ENCODE data around the gene SNRNP25. TPM values are rescaled to one million over a fixed set of nuclear protein-coding genes. Genes with fewer than 3 reads are reported as not detected.

SNRNP25 gene
- total and polyA plus RNA-seq, 2 of the 8 experiments (the other 6 are each of a cell fraction or from before 2014, with no cell fraction given) = 53.0 to 58.4 TPM

DNA sequence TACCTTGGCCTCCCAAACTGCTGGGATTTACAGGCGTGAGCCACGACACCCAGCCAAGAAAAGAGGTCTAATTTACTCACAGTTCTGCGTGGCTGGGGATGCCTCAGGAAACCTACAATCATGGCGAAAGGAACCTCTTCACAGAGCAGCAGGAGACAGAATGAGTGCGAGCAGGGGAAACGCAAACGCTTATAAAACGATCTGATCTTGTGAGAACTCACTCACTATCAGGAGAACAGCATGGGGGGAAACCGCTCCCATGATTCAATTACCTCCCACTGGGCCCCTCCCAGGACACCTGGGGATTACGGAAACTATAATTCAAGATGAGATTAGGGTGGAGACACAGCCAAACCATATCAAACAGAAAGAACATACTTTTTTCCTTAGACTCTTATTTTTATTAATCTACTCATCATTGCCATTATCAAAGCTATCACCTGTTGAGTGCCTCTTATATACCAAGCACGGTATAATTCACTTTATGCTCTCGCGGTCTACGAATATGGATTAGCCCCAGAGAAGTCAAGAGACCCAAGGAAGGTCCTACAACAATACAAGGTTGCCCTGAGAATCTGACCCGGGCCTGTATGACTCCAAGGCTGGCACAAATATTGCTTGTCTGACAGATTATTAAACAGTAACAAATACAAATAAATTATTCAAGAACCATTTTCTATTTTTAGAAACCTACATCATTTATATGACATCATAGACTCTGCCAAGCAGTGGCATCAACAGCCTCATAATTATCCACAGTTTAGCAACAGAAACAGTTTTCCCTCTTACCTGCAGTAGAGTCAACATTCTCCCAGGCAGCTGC, 2.6 kb upstream of the SNRNP25 start:
- WGBS, 2 experiments (ENCODE audit: extremely low coverage in 1 of 2, insufficient coverage in 1 of 2, insufficient read length in 1 of 2, insufficient replicate concordance in 2 of 2, low coverage in 1 of 2, low lambda C conversion rate in 2 of 2, missing lambda C conversion rate in 1 of 2) = 85% methylated on average over 15 of the region's 15 CpGs; no CpG with 5 or more reads in 1 of the 2 experiments
- TF ChIP-seq EP300 (IDR thresholded peaks at IDR 0.05; ENCODE audit: borderline replicate concordance in 1 of 2, low read depth in 2 of 2, low read length in 2 of 2) (no peak), POLR2AphosphoS5 (IDR thresholded peaks at IDR 0.05; ENCODE audit: low read depth, low read length) (no peak), CBX8 (IDR thresholded peaks at IDR 0.05; ENCODE audit: borderline replicate concordance, low read depth, low read length) (no peak)

More for the DNA sequence above, 2.6 kb upstream of the SNRNP25 start:
- Histone ChIP-seq H3K27ac (ENCODE audit: low read depth, low read length) (no peak overlapping the region), H3K79me1 (ENCODE audit: low read depth, low read length) (peaks cover 3% of the 10 kb centered on the region), H4K5ac (ENCODE audit: insufficient read length, low read depth, low read length) (no peak overlapping the region), H2AK5ac (ENCODE audit: low read depth, low read length) (no peak overlapping the region), H2BK12ac (ENCODE audit: low read depth, low read length) (no peak overlapping the region), H2BK5ac (ENCODE audit: low read depth, low read length) (no peak overlapping the region), H3K4me1 (replicated peaks in 1 of 4; ENCODE audit: control insufficient read depth in 3 of 4, insufficient read depth in 4 of 4, low read length in 3 of 4) (no peaks in the 10 kb centered on the region), H3K36me3 (ENCODE audit: control insufficient read depth in 2 of 4, insufficient read depth in 4 of 4, low read length in 3 of 4) (peaks cover 13 to 44% (median 27%) of the 10 kb centered on the region in 4 experiments; a peak in 7 of 8 replicates), H2BK120ac (replicated peaks; ENCODE audit: low read depth, low read length) (no peak overlapping the region), H3K23me2 (ENCODE audit: low read depth, low read length) (peaks cover 5% of the 10 kb centered on the region; the same call in 1 of the 2 replicates), H4K8ac (ENCODE audit: extremely low read depth, insufficient read depth, low read length) (no peak overlapping the region), H3K18ac (ENCODE audit: extremely low read depth, low read length) (no peak overlapping the region), H4K91ac (replicated peaks; ENCODE audit: insufficient read length, low read length) (no peak overlapping the region), H3K27me3 (replicated peaks in 1 of 4; ENCODE audit: control insufficient read depth in 3 of 4, extremely low read depth in 1 of 4, insufficient read depth in 3 of 4, low read length in 3 of 4) (no peaks in the 10 kb centered on the region), H3K9me3 (ENCODE audit: insufficient read depth in 2 of 2, low read depth in 1 of 2, low read length in 1 of 2) (no peaks in the 10 kb centered on the region), H3K14ac (ENCODE audit: insufficient read length) (no peak overlapping the region), H2BK20ac (ENCODE audit: low read length) (no peak overlapping the region), H3K9ac (replicated peaks in 1 of 4; ENCODE audit: extremely low read depth in 1 of 4, low read depth in 3 of 4, low read length in 3 of 4) (no peak overlapping the region), H3K4me3 (ENCODE audit: extremely low read depth in 1 of 4, insufficient read depth in 2 of 4, low read depth in 3 of 4, low read length in 4 of 4) (no peak overlapping the region), H3K4ac (replicated peaks; ENCODE audit: insufficient read length, low read depth, low read length) (no peak overlapping the region), H3K79me2 (ENCODE audit: control insufficient read depth in 1 of 2, insufficient read depth in 2 of 2, low read length in 2 of 2) (peaks cover 3 to 35% of the 10 kb centered on the region in 2 experiments; a peak in 2 of 4 replicates), H2BK15ac (ENCODE audit: low read length) (no peak overlapping the region), H3K4me2 (ENCODE audit: insufficient read depth in 1 of 2, low read depth in 2 of 2, low read length in 2 of 2) (peak overlapping the region; percentile 18 to 31; a peak in 1 of 4 replicates), H2AFZ (ENCODE audit: low read length) (no peak overlapping the region), H3K56ac (replicated peaks; ENCODE audit: insufficient read length, low read depth, low read length) (no peak overlapping the region), H4K20me1 (replicated peaks in 1 of 2; ENCODE audit: control insufficient read depth in 1 of 2, insufficient read depth in 2 of 2, low read length in 2 of 2) (peaks cover 0 to 13% of the 10 kb centered on the region in 2 experiments), H3K23ac (ENCODE audit: insufficient read length) (no peak overlapping the region)
- DNase-seq (ENCODE audit: low read depth in 1 of 2, low spot score in 2 of 2) = no peak
- ChIA-PET POLR2A (ENCODE audit: partially characterized antibody) (interaction anchor here (0.6 to 1.0 kb wide), 2 partner anchors 10 to 12 kb away, joined by 3 read pairs; no protein-coding TSS in a partner anchor), CTCF (ENCODE audit: partially characterized antibody) (interaction anchor here (2.5 kb wide), 1 partner anchor 15 kb away, joined by 7 read pairs; no protein-coding TSS in a partner anchor)
- no peak for FAIRE-seq
